ENCODE data around the gene HPDL. TPM values are rescaled to one million over a fixed set of nuclear protein-coding genes. Genes with fewer than 3 reads are reported as not detected.

Gene HPDL
- total RNA-seq, 1 donor from 2014 or later = 2.6 TPM

DNA sequence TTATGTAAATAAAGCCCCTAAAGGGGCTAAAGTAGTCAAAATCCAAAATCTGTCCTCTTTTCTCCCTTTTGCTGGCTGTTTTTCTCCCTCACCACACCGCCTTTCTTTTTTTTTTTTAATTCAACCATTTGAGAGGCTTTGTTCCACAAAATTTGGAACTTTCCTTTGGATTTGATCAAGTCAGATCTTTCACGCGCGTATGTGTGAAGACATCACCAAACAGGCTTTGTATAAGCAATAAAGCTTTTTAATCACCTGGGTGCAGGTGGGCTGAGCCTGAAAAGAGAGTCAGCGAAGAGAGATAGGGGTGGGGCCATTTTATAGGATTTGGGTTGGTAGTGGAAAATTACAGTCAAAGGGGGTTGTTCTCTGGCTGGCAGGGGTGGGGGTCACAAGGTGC lies 5.3 kb upstream of the HPDL start:
- Histone ChIP-seq H3K4me3 (ENCODE audit: low read length in 3 of 3) (no peak overlapping the region), H3K4me1 (ENCODE audit: control insufficient read depth in 3 of 3, insufficient read depth in 3 of 3, low read length in 3 of 3) (peaks cover 0 to 6% (median 3%) of the 10 kb centered on the region in 3 donors), H3K9ac (ENCODE audit: low read depth in 1 of 3, low read length in 3 of 3) (no peak overlapping the region), H3K36me3 (ENCODE audit: control insufficient read depth in 3 of 3, insufficient read depth in 3 of 3, low read length in 3 of 3) (no peaks in the 10 kb centered on the region), H3K27me3 (ENCODE audit: control insufficient read depth in 3 of 3, insufficient read depth in 3 of 3, low read length in 3 of 3) (no peaks in the 10 kb centered on the region), H3K27ac (ENCODE audit: low read depth, low read length) (no peak overlapping the region), H3K9me3 (ENCODE audit: control insufficient read depth in 3 of 3, low read length in 3 of 3) (no peaks in the 10 kb centered on the region)

DNA sequence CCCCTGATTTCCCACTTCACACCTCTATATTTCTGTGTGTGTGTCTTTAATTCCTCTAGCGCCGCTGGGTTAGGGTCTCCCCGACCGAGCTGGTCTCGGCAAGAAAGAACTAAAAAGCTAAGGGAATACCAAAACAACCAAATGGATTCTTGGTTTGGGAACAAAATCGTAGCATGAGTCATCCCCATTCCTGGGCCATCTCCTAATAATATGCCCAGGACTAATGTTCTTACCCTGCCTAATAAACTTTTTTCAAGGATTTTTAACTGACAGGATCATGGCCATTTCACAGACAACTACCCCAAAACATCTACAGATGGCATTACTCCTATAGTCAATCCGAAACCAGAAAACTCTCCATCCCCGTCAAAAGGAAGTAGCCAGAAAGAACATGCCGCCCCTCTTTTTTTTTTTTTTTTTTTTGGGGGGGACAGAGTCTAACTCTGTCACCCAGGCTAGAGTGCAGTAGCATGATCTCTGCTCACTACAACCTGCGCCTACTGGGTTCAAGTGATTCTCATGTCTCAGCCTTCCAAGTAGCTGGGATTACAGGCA lies 4.1 kb upstream of the HPDL start:
- Histone ChIP-seq H3K4me3 (ENCODE audit: low read length in 3 of 3) (no peak overlapping the region), H3K9ac (ENCODE audit: low read depth in 1 of 3, low read length in 3 of 3) (no peak overlapping the region), H3K9me3 (ENCODE audit: control insufficient read depth in 3 of 3, low read length in 3 of 3) (no peaks in the 10 kb centered on the region), H3K36me3 (ENCODE audit: control insufficient read depth in 3 of 3, insufficient read depth in 3 of 3, low read length in 3 of 3) (no peaks in the 10 kb centered on the region), H3K27ac (ENCODE audit: low read depth, low read length) (no peak overlapping the region), H3K4me1 (ENCODE audit: control insufficient read depth in 3 of 3, insufficient read depth in 3 of 3, low read length in 3 of 3) (peaks cover 6 to 17% (median 14%) of the 10 kb centered on the region in 3 donors), H3K27me3 (ENCODE audit: control insufficient read depth in 3 of 3, insufficient read depth in 3 of 3, low read length in 3 of 3) (no peaks in the 10 kb centered on the region)

DNA sequence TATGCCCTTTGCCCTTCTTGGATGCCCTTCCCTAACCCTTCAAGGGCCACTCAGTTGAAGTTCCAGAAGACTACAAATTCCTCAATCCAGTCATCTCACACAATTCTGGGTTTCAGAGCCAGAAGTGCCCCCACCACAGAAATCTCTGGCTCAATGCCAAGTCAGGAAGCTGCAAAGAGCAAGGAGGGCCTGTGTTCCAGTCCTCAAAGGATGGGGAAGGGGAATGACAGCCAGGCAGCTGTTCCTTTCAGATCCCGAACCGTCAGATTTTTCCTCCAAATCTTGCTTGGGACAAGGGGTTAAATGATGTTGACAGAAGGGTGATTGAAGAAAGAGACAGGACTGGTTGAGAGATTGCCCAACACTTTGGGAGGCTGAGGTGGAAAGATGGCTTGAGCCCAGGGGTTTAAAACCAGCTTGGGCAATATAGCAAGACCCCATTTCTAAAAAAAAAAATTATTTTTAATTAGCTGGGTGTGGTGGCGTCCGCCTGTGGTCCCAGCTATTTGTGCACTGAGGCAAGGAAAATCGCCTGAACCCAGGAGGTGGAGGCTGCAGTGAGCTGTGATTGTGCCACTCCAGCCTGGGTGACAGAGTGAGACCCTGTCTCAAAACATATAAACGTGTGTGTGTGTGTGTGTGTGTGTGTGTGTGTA lies 716 bp upstream of the HPDL start:
- H3K4me1 ChIP-seq (ENCODE audit: control insufficient read depth in 3 of 3, insufficient read depth in 3 of 3, low read length in 3 of 3) = peaks cover 8 to 24% (median 17%) of the 10 kb centered on the region in 3 donors
- peak overlapping the region in 2 of 3 donors; percentile 76 to 81 for H3K4me3 ChIP-seq (ENCODE audit: low read length in 3 of 3)
- H3K36me3 ChIP-seq (ENCODE audit: control insufficient read depth in 3 of 3, insufficient read depth in 3 of 3, low read length in 3 of 3) = peaks cover 5 to 14% (median 8%) of the 10 kb centered on the region in 3 donors
- H3K9ac ChIP-seq (ENCODE audit: low read depth in 1 of 3, low read length in 3 of 3) = peak overlapping the region in 1 of 3 donors; percentile 82
- H3K9me3 ChIP-seq (ENCODE audit: control insufficient read depth in 3 of 3, low read length in 3 of 3) = no peaks in the 10 kb centered on the region
- H3K27ac ChIP-seq (ENCODE audit: low read depth, low read length) = no peak overlapping the region
- no peaks in the 10 kb centered on the region for H3K27me3 ChIP-seq (ENCODE audit: control insufficient read depth in 3 of 3, insufficient read depth in 3 of 3, low read length in 3 of 3)

DNA sequence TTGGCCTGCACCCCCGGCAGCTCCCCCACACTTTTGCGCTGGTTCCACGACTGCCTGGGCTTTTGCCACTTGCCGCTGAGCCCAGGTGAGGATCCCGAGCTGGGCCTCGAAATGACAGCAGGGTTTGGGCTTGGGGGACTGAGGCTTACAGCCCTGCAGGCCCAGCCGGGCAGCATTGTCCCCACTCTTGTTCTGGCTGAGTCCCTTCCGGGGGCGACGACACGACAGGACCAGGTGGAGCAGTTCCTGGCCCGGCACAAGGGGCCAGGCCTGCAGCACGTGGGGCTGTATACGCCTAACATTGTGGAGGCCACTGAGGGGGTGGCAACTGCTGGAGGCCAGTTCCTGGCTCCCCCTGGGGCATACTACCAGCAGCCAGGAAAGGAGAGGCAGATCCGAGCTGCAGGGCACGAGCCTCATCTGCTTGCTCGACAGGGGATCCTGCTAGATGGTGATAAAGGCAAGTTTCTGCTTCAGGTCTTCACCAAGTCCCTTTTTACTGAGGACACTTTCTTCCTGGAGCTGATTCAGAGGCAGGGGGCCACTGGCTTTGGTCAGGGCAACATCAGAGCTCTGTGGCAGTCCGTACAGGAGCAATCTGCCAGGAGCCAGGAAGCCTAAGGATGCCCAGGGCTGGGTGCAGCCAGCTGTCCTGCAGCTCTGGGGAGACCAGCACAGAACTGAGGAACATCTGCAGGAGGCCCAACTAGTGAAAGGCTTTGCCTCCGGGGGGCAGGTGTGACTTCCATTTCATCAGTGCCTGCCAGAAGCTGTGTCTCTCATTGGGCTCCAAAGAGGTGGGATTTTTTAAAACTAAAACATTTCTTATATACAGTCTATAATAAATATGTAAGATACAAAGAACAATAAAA lies 1.2 kb downstream of the HPDL start:
- H3K9ac ChIP-seq (ENCODE audit: low read depth in 1 of 3, low read length in 3 of 3) = peak overlapping the region in 1 of 3 donors; percentile 82
- peak overlapping the region in 1 of 3 donors; percentile 81 for H3K4me3 ChIP-seq (ENCODE audit: low read length in 3 of 3)
- no peaks in the 10 kb centered on the region for H3K9me3 ChIP-seq (ENCODE audit: control insufficient read depth in 3 of 3, low read length in 3 of 3)

DNA sequence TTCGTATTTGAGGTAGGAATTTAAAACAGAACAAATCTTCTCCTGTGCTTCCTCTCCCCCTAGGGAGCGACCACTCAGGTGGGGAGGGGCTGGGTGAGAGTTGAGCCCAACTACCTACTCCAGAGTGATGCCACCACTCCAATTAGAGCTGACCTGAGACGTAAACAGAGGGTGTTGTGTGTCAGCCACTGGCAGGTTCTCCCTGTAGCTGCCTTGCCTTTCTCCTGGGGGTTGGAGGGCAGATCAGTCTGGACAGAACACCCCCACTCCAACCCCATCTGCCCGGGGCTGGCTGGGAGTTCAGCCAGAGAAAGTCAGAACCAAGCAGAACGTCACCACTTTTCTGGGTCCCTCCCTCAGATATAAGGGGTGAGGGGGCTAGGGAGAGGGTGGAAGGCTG lies 2.0 kb downstream of the HPDL start:
- Histone ChIP-seq H3K4me3 (ENCODE audit: low read length in 3 of 3) (no peak overlapping the region), H3K27ac (ENCODE audit: low read depth, low read length) (no peak overlapping the region), H3K36me3 (ENCODE audit: control insufficient read depth in 3 of 3, insufficient read depth in 3 of 3, low read length in 3 of 3) (peaks cover 23 to 41% (median 35%) of the 10 kb centered on the region in 3 donors)

More for the DNA sequence above, 1.2 kb downstream of the HPDL start:
- Histone ChIP-seq H3K4me1 (ENCODE audit: control insufficient read depth in 3 of 3, insufficient read depth in 3 of 3, low read length in 3 of 3) (peaks cover 8 to 24% (median 17%) of the 10 kb centered on the region in 3 donors), H3K27me3 (ENCODE audit: control insufficient read depth in 3 of 3, insufficient read depth in 3 of 3, low read length in 3 of 3) (no peaks in the 10 kb centered on the region), H3K27ac (ENCODE audit: low read depth, low read length) (no peak overlapping the region), H3K36me3 (ENCODE audit: control insufficient read depth in 3 of 3, insufficient read depth in 3 of 3, low read length in 3 of 3) (peaks cover 16 to 33% (median 27%) of the 10 kb centered on the region in 3 donors)

DNA sequence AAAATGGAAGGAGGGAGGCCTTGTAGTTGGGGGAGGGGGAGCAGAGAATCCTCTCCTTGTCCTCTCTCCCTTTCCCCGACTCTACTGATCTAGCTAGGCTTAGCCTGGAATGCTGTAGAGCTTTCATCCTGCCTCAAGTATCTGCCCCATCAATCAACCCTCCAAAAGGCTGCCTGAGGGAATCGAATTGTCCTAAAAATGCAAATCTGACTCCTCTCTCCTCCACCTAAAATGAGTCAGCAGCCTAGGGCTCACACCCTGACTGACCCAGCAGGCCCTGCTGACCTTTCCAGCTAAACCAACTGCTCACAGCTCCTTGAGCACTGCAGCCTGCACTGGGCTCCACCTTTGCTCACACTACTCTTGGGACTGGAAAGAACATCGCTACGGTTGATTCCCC lies 2.8 kb downstream of the HPDL start:
- Histone ChIP-seq H3K27ac (ENCODE audit: low read depth, low read length) (no peak overlapping the region), H3K27me3 (ENCODE audit: control insufficient read depth in 3 of 3, insufficient read depth in 3 of 3, low read length in 3 of 3) (no peaks in the 10 kb centered on the region), H3K4me1 (ENCODE audit: control insufficient read depth in 3 of 3, insufficient read depth in 3 of 3, low read length in 3 of 3) (peaks cover 8 to 28% (median 17%) of the 10 kb centered on the region in 3 donors), H3K4me3 (ENCODE audit: low read length in 3 of 3) (no peak overlapping the region), H3K9me3 (ENCODE audit: control insufficient read depth in 3 of 3, low read length in 3 of 3) (no peaks in the 10 kb centered on the region), H3K36me3 (ENCODE audit: control insufficient read depth in 3 of 3, insufficient read depth in 3 of 3, low read length in 3 of 3) (peaks cover 31 to 48% (median 41%) of the 10 kb centered on the region in 3 donors), H3K9ac (ENCODE audit: low read depth in 1 of 3, low read length in 3 of 3) (no peak overlapping the region)

More for the DNA sequence above, 2.0 kb downstream of the HPDL start:
- Histone ChIP-seq H3K27me3 (ENCODE audit: control insufficient read depth in 3 of 3, insufficient read depth in 3 of 3, low read length in 3 of 3) (no peaks in the 10 kb centered on the region), H3K9me3 (ENCODE audit: control insufficient read depth in 3 of 3, low read length in 3 of 3) (no peaks in the 10 kb centered on the region), H3K9ac (ENCODE audit: low read depth in 1 of 3, low read length in 3 of 3) (peak overlapping the region in 1 of 3 donors; percentile 14), H3K4me1 (ENCODE audit: control insufficient read depth in 3 of 3, insufficient read depth in 3 of 3, low read length in 3 of 3) (peaks cover 8 to 24% (median 17%) of the 10 kb centered on the region in 3 donors)

DNA sequence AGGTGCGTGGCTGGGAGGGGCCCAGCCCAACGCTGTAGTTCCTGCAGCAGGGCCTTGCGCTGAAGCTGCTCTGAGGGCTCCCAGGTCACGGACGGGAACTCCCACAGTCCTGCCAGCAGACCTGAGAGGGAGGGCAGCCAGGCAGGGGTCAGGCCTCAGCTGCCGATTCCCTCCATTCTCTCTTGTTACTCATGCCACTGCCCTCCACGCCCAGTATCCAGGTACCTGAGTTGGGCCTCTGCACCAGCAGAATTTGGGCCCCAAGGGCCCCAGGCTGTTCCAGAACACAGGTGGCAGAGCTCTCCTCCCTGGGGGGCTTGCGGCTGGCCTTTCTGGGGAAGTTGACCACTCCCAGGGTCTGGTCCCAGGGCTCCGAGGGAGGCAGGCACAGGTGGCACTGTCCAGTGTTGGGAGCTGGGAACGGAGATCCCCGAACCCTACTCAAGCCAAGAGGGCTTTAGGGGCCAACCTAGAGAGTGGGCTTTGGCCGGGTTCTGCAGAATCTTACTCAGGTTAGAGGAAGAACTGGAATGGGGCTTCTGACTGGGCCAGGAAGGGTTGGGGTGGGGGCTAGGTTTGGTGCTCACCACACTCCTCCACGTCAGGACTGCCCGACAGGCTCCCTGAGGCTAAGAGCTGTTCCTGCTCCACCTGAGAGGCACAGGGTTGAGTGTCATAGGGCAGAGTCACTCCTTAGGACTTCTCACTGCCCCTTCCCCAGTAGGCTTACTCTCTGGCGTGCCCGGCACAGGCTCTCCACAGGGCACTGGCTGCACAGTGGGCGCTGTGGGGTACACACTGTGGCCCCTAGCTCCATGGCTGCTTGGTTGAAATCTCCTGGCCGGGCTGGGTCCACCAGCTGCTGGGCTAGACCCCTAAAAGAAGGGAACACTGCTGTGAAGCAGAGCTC lies 5.0 kb downstream of the HPDL start:
- H3K27ac ChIP-seq (ENCODE audit: low read depth, low read length) = no peak overlapping the region
- H3K9me3 ChIP-seq (ENCODE audit: control insufficient read depth in 3 of 3, low read length in 3 of 3) = no peaks in the 10 kb centered on the region
- H3K4me3 ChIP-seq (ENCODE audit: low read length in 3 of 3) = no peak overlapping the region
- H3K9ac ChIP-seq (ENCODE audit: low read depth in 1 of 3, low read length in 3 of 3) = no peak overlapping the region
- H3K36me3 ChIP-seq (ENCODE audit: control insufficient read depth in 3 of 3, insufficient read depth in 3 of 3, low read length in 3 of 3) = peaks cover 33 to 50% (median 41%) of the 10 kb centered on the region in 3 donors
- peaks cover 8 to 20% (median 12%) of the 10 kb centered on the region in 3 donors for H3K4me1 ChIP-seq (ENCODE audit: control insufficient read depth in 3 of 3, insufficient read depth in 3 of 3, low read length in 3 of 3)
- H3K27me3 ChIP-seq (ENCODE audit: control insufficient read depth in 3 of 3, insufficient read depth in 3 of 3, low read length in 3 of 3) = no peaks in the 10 kb centered on the region

DNA sequence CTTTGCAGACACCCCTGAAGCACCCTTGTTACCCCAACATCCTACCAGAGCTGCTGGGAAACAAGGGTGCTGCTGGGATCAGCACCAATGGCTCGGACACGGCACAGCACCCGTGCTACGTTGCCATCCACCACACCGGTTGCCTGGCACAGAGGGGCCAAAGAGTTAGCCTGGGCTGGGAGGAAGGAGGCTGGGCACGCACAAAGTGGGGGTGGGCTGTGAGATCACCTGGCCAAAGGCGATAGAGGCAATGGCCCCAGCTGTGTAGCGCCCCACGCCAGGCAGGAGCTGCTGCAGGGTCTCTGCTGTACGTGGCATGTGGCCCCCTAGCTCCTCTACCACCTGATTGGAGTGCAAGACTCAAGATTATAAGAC lies 5.6 kb downstream of the HPDL start:
- Histone ChIP-seq H3K4me3 (ENCODE audit: low read length in 3 of 3) (no peak overlapping the region), H3K27me3 (ENCODE audit: control insufficient read depth in 3 of 3, insufficient read depth in 3 of 3, low read length in 3 of 3) (no peaks in the 10 kb centered on the region), H3K9me3 (ENCODE audit: control insufficient read depth in 3 of 3, low read length in 3 of 3) (no peaks in the 10 kb centered on the region), H3K27ac (ENCODE audit: low read depth, low read length) (no peak overlapping the region), H3K4me1 (ENCODE audit: control insufficient read depth in 3 of 3, insufficient read depth in 3 of 3, low read length in 3 of 3) (peaks cover 3 to 13% (median 5%) of the 10 kb centered on the region in 3 donors), H3K9ac (ENCODE audit: low read depth in 1 of 3, low read length in 3 of 3) (no peak overlapping the region), H3K36me3 (ENCODE audit: control insufficient read depth in 3 of 3, insufficient read depth in 3 of 3, low read length in 3 of 3) (peaks cover 33 to 50% (median 41%) of the 10 kb centered on the region in 3 donors)

Measured in skeletal muscle tissue (tissue), 4 donors.